HepG2 (cell line): ENCODE results near the gene TLE5. TPM values are rescaled to one million over a fixed set of nuclear protein-coding genes. Genes with fewer than 3 reads are reported as not detected.

Source experiments
- BCL6 ChIP-seq: IDR thresholded peaks from 2 replicates; pipeline ENCODE4 v1.6.1; 2016; ENCODE audit warnings: missing genetic modification reagents, missing compliant biosample characterization
- FOXM1 ChIP-seq: sonication (generic); formaldehyde crosslinking; IDR thresholded peaks from 2 replicates; pipeline ENCODE4 v1.5.0; 2020; ENCODE audit warnings: missing genetic modification reagents
- HDAC1 ChIP-seq: sonication (generic); formaldehyde crosslinking; IDR thresholded peaks from 2 replicates; pipeline ENCODE4 v1.5.1; 2020; ENCODE audit warnings: mild to moderate bottlenecking, missing genetic modification reagents
- MAZ ChIP-seq, 2 experiments: sonication (generic) in 1 of 2; formaldehyde crosslinking in 1 of 2; IDR thresholded peaks; 2 replicates each; pipeline versions ENCODE4 v1.5.0 to v1.6.1; 2012 to 2020; ENCODE audit warnings: low read depth in 2 of 2, mild to moderate bottlenecking in 2 of 2, borderline replicate concordance in 1 of 2, improper control_type of control experiment in 1 of 2, low read length in 1 of 2, missing genetic modification reagents in 1 of 2, moderate library complexity in 1 of 2
- ONECUT2 ChIP-seq: sonication (generic); formaldehyde crosslinking; IDR thresholded peaks from 2 replicates; pipeline ENCODE4 v1.4.0; 2020; ENCODE audit warnings: missing genetic modification reagents
- RAD51 ChIP-seq: fragments of 450-650 bp; IDR thresholded peaks from 2 replicates; pipeline ENCODE4 v1.6.1; 2016; ENCODE audit warnings: borderline replicate concordance
- RCOR2 ChIP-seq: IDR thresholded peaks from 2 replicates; pipeline ENCODE4 v1.6.1; 2016; ENCODE audit warnings: missing biosample characterization, missing genetic modification reagents
- SMAD3 ChIP-seq: sonication (generic); formaldehyde crosslinking; IDR thresholded peaks from 2 replicates; pipeline ENCODE4 v1.4.0; 2020; ENCODE audit warnings: missing genetic modification reagents
- SOX13 ChIP-seq, 3 experiments: fragments of 450-650 bp in 1 of 3; sonication (generic) in 1 of 3; formaldehyde crosslinking in 1 of 3; IDR thresholded peaks in 2 of 3; conservative IDR thresholded peaks in 1 of 3; 2 replicates each; pipeline versions ENCODE4 v1.5.0 to v1.6.1; 2016 to 2020; ENCODE audit warnings: antibody characterized with exemption in 1 of 3, mild to moderate bottlenecking in 1 of 3, missing compliant biosample characterization in 1 of 3, missing genetic modification reagents in 1 of 3, moderate library complexity in 1 of 3
- SOX5 ChIP-seq: IDR thresholded peaks from 2 replicates; pipeline ENCODE4 v1.6.1; 2016; ENCODE audit warnings: borderline replicate concordance
- SRF ChIP-seq: IDR thresholded peaks from 2 replicates; pipeline ENCODE4 v1.6.1; 2011; ENCODE audit warnings: mild to moderate bottlenecking, low read depth, low read length, moderate library complexity
- TP53 ChIP-seq: sonication (generic); formaldehyde crosslinking; conservative IDR thresholded peaks from 2 replicates; pipeline ENCODE4 v1.4.0; 2020; ENCODE audit warnings: missing genetic modification reagents
- XRCC5 ChIP-seq: fragments of 200-400 bp; formaldehyde crosslinking; optimal IDR thresholded peaks from 2 replicates; pipeline ENCODE3; 2017; ENCODE audit warnings: mild to moderate bottlenecking, low read length
- YEATS2 ChIP-seq: sonication (generic); formaldehyde crosslinking; IDR thresholded peaks from 2 replicates; pipeline ENCODE4 v1.4.0; 2020; ENCODE audit warnings: missing genetic modification reagents, borderline replicate concordance
- ZNF143 ChIP-seq: sonication (generic); formaldehyde crosslinking; IDR thresholded peaks from 2 replicates; pipeline ENCODE4 v1.4.0; 2020; ENCODE audit warnings: missing genetic modification reagents
- ZNF263 ChIP-seq: sonication (generic); formaldehyde crosslinking; IDR thresholded peaks from 2 replicates; pipeline ENCODE4 v1.4.0; 2020; ENCODE audit warnings: missing genetic modification reagents
- ZNF333 ChIP-seq: sonication (generic); formaldehyde crosslinking; IDR thresholded peaks from 2 replicates; pipeline ENCODE4 v1.4.0; 2020; ENCODE audit warnings: mild to moderate bottlenecking, missing genetic modification reagents, borderline replicate concordance
- ZNF430 ChIP-seq: sonication (generic); formaldehyde crosslinking; IDR thresholded peaks from 2 replicates; pipeline ENCODE4 v1.9.0; 2021; ENCODE audit warnings: mild to moderate bottlenecking, missing genetic modification reagents
- ZNF510 ChIP-seq: sonication (generic); formaldehyde crosslinking; IDR thresholded peaks from 2 replicates; pipeline ENCODE4 v1.4.0; 2020; ENCODE audit warnings: low read depth, mild to moderate bottlenecking, missing genetic modification reagents
- ZNF607 ChIP-seq: sonication (generic); formaldehyde crosslinking; IDR thresholded peaks from 2 replicates; pipeline ENCODE4 v1.5.1; 2020; ENCODE audit warnings: missing genetic modification reagents, mild to moderate bottlenecking, borderline replicate concordance
- polyA plus RNA-seq, 8 experiments: library from polyadenylated mRNA; depleted of rRNA in 3 of 8; stranded (reverse) in 7 of 8; unstranded in 1 of 8; fragments of >200 nt; fragmentation: Illumina TruSeq in 4 of 8; extraction: Trizol in 4 of 8; gene quantifications; 2 replicates each; pipeline versions ENCODE4 v1.2.1 to v1.2.3, GENCODE V29; 2011 to 2016; ENCODE audit warnings: low read depth in 4 of 8, missing spikeins in 1 of 8, mixed read lengths in 1 of 8; ENCODE audit not compliant: insufficient read depth in 1 of 8
- total RNA-seq, 5 experiments: library from RNA; depleted of rRNA; stranded (reverse); fragments of >200 nt; fragmentation: Illumina TruSeq; extraction: Trizol; gene quantifications; 2 replicates each; pipeline ENCODE4 v1.2.3, GENCODE V29; 2016; ENCODE audit warnings: low read depth in 1 of 5
- TF ChIP-seq, protein P1 (sequence below): sonication (generic); formaldehyde crosslinking; IDR thresholded peaks from 2 replicates; pipeline ENCODE4 v1.4.0; 2020; ENCODE audit warnings: missing genetic modification reagents
- TF ChIP-seq, protein P2 (sequence below): IDR thresholded peaks from 2 replicates; pipeline ENCODE4 v1.6.1; 2016; ENCODE audit warnings: missing genetic modification reagents, missing compliant biosample characterization
- TF ChIP-seq, protein P3 (sequence below): sonication (generic); formaldehyde crosslinking; IDR thresholded peaks from 2 replicates; pipeline ENCODE4 v1.8.1; 2022; ENCODE audit warnings: mild to moderate bottlenecking, missing genetic modification reagents

Gene TLE5
- total and polyA plus RNA-seq, 2 of the 13 experiments (the other 11 are each of a cell fraction or from before 2014, with no cell fraction given) = 62.8 to 189 TPM

DNA sequence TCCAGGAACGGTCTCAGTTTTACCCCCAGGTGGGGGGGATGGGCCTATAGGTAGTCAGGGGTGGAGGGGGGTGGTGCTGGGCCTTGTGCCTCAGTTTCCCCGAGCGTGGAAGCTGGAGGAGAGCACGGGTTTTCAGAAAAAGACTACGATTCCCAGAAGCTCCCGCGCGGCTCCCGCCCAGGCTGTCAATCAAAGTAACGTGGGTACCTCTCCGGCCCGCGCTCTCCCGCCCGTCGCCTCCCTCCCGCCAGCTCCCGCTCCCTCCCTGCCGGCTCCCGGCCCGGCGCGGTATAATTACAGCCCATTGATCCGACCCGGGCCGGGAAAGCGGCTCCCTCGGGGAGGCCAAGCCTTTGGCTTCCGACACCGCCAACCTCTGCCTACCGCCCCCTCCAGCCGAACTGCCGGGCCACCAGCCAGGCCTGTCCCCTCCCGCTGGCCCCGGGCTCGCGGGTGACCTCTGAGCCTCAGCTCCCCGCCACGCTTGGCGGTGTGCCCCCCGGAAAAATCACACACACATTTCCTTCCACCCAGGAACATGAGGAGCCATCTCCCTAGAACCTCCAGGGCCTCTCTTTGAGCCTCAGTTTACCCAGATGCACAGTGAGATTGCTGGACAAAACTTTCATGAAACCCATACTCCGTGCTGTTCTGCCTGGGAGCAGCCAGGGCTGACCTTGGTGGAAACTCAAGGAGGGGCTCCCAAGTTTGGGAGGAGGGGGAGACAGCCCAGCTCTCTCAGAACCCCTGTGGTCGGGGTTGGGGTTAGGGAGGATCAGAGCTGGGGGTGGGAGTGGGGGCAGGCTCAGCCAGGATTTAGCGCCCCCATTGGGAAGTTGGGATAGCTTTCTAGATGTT lies 25.9 kb downstream of the TLE5 start (continued):
- peak; percentile 39 for TF ChIP-seq XRCC5
- TF ChIP-seq ZNF143 (CRISPR knock-in tag) = peak; percentile 90
- peak; percentile 88 for TF ChIP-seq HDAC1 (CRISPR knock-in tag)
- TF ChIP-seq FOXM1 = no peak
- TF ChIP-seq ZNF430 (CRISPR knock-in tag) = peak; percentile 37; the same call in 1 of the 2 replicates
- peak; percentile 97 for TF ChIP-seq MAZ (IDR thresholded peaks at IDR 0.05; ENCODE audit: borderline replicate concordance, low read depth, low read length)
- peak; percentile 98 for TF ChIP-seq MAZ (CRISPR knock-in tag; IDR thresholded peaks at IDR 0.05; ENCODE audit: low read depth)
- TF ChIP-seq ZNF607 (CRISPR knock-in tag) = 0 out of 2 replicates have a peak, but pooled peaks have one; percentile 40
- TF ChIP-seq, protein P1, sequence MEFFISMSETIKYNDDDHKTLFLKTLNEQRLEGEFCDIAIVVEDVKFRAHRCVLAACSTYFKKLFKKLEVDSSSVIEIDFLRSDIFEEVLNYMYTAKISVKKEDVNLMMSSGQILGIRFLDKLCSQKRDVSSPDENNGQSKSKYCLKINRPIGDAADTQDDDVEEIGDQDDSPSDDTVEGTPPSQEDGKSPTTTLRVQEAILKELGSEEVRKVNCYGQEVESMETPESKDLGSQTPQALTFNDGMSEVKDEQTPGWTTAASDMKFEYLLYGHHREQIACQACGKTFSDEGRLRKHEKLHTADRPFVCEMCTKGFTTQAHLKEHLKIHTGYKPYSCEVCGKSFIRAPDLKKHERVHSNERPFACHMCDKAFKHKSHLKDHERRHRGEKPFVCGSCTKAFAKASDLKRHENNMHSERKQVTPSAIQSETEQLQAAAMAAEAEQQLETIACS = no peak
- TF ChIP-seq SRF = no peak
- no peak for TF ChIP-seq RAD51
- peak; percentile 70 for TF ChIP-seq ONECUT2 (CRISPR knock-in tag)
- peak; percentile 71; the same call in 1 of the 2 replicates for TF ChIP-seq ZNF510
- TF ChIP-seq YEATS2 (CRISPR knock-in tag) = peak; percentile 66; the same call in 1 of the 2 replicates
- TF ChIP-seq, protein P2, sequence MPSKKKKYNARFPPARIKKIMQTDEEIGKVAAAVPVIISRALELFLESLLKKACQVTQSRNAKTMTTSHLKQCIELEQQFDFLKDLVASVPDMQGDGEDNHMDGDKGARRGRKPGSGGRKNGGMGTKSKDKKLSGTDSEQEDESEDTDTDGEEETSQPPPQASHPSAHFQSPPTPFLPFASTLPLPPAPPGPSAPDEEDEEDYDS (CRISPR knock-in tag) = peak; percentile 14; the same call in 1 of the 2 replicates
- peak; percentile 46; the same call in 1 of the 2 replicates for TF ChIP-seq RCOR2 (CRISPR knock-in tag)
- TF ChIP-seq, protein P3, sequence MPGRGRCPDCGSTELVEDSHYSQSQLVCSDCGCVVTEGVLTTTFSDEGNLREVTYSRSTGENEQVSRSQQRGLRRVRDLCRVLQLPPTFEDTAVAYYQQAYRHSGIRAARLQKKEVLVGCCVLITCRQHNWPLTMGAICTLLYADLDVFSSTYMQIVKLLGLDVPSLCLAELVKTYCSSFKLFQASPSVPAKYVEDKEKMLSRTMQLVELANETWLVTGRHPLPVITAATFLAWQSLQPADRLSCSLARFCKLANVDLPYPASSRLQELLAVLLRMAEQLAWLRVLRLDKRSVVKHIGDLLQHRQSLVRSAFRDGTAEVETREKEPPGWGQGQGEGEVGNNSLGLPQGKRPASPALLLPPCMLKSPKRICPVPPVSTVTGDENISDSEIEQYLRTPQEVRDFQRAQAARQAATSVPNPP (CRISPR knock-in tag) = 0 out of 2 replicates have a peak, but pooled peaks have one; percentile 31
- 0 out of 2 replicates have a peak, but pooled peaks have one; percentile 55 for TF ChIP-seq TP53
- TF ChIP-seq ZNF333 (CRISPR knock-in tag) = no peak
- TF ChIP-seq ZNF263 (CRISPR knock-in tag) = peak; percentile 70
- peak; percentile 47; the same call in 1 of the 2 replicates for TF ChIP-seq SOX5 (CRISPR knock-in tag)
- TF ChIP-seq SMAD3 (CRISPR knock-in tag) = peak; percentile 69; the same call in 1 of the 2 replicates
- peak; percentile 59 for TF ChIP-seq BCL6 (CRISPR knock-in tag)
- TF ChIP-seq SOX13 (IDR thresholded peaks at IDR 0.05) = no peak
- peak in 1 of 2 experiments; percentile 50; a peak in 1 of 4 replicates for TF ChIP-seq SOX13 (CRISPR knock-in tag; conservative IDR thresholded peaks at IDR 0.05 in 1 of 2, IDR thresholded peaks at IDR 0.05 in 1 of 2)
